ENCODE data around the gene CDC42BPB.

Gene CDC42BPB

GRCh38 chr14:103022685-103023044 lies 34.7 kb downstream of the CDC42BPB start:
- H3K4me2 ChIP-seq (ENCODE audit: low read depth, low read length), result no peak overlapping the region
- H3K9me2 ChIP-seq (replicated peaks; ENCODE audit: insufficient read depth, low read length), result no peaks in the 10 kb centered on the region
- TF ChIP-seq CTCF (IDR thresholded peaks at IDR 0.05; ENCODE audit: low read length), result no peak
- TF ChIP-seq EZH2phosphoT487 (IDR thresholded peaks at IDR 0.05; ENCODE audit: low read length), result no peak
- TF ChIP-seq EZH2 (optimal IDR thresholded peaks at IDR 0.05; ENCODE audit: low read depth, low read length), result no peak
- H3F3A ChIP-seq (ENCODE audit: insufficient read depth, low read length), result no peaks in the 10 kb centered on the region
- H3K79me2 ChIP-seq (ENCODE audit: low read length), result no peaks in the 10 kb centered on the region
- no peak overlapping the region for H3K4me3 ChIP-seq (ENCODE audit: low read length)
- no peak overlapping the region for H3K27ac ChIP-seq (ENCODE audit: low read length)
- no peaks in the 10 kb centered on the region for H3K27me3 ChIP-seq (replicated peaks; ENCODE audit: insufficient read depth, low read length)
- no peaks in the 10 kb centered on the region for H4K20me1 ChIP-seq (ENCODE audit: insufficient read depth, low read length)
- H3K9ac ChIP-seq (ENCODE audit: low read length), result no peak overlapping the region
- DNase-seq, result no peak
- no peaks in the 10 kb centered on the region for H3K36me3 ChIP-seq (replicated peaks; ENCODE audit: insufficient read depth, low read length)
- no peak overlapping the region for H2AFZ ChIP-seq (ENCODE audit: low read length)
- H3K4me1 ChIP-seq (ENCODE audit: low read length), result no peaks in the 10 kb centered on the region
- H3K9me3 ChIP-seq (replicated peaks; ENCODE audit: insufficient read depth, low read length), result no peaks in the 10 kb centered on the region

GRCh38 chr14:103022002-103022684 lies 35.2 kb downstream of the CDC42BPB start:
- no peaks in the 10 kb centered on the region for H3K79me2 ChIP-seq (ENCODE audit: low read length)
- no peak for DNase-seq
- H3F3A ChIP-seq (ENCODE audit: insufficient read depth, low read length), result no peaks in the 10 kb centered on the region
- H3K9me2 ChIP-seq (replicated peaks; ENCODE audit: insufficient read depth, low read length), result no peaks in the 10 kb centered on the region
- H3K27ac ChIP-seq (ENCODE audit: low read length), result no peak overlapping the region
- H3K27me3 ChIP-seq (replicated peaks; ENCODE audit: insufficient read depth, low read length), result no peaks in the 10 kb centered on the region
- no peak overlapping the region for H2AFZ ChIP-seq (ENCODE audit: low read length)
- no peak overlapping the region for H3K4me3 ChIP-seq (ENCODE audit: low read length)
- no peaks in the 10 kb centered on the region for H3K9me3 ChIP-seq (replicated peaks; ENCODE audit: insufficient read depth, low read length)
- H3K9ac ChIP-seq (ENCODE audit: low read length), result no peak overlapping the region
- H3K4me2 ChIP-seq (ENCODE audit: low read depth, low read length), result no peak overlapping the region
- no peaks in the 10 kb centered on the region for H3K36me3 ChIP-seq (replicated peaks; ENCODE audit: insufficient read depth, low read length)
- TF ChIP-seq CTCF (IDR thresholded peaks at IDR 0.05; ENCODE audit: low read length) (no peak), EZH2 (optimal IDR thresholded peaks at IDR 0.05; ENCODE audit: low read depth, low read length) (no peak), EZH2phosphoT487 (IDR thresholded peaks at IDR 0.05; ENCODE audit: low read length) (no peak)
- no peaks in the 10 kb centered on the region for H3K4me1 ChIP-seq (ENCODE audit: low read length)
- no peaks in the 10 kb centered on the region for H4K20me1 ChIP-seq (ENCODE audit: insufficient read depth, low read length)

GRCh38 chr14:103021684-103022001 lies 35.7 kb downstream of the CDC42BPB start:
- Histone ChIP-seq H3K4me3 (ENCODE audit: low read length) (no peak overlapping the region), H3K9me3 (replicated peaks; ENCODE audit: insufficient read depth, low read length) (no peaks in the 10 kb centered on the region), H3K27ac (ENCODE audit: low read length) (no peak overlapping the region), H4K20me1 (ENCODE audit: insufficient read depth, low read length) (no peaks in the 10 kb centered on the region), H3F3A (ENCODE audit: insufficient read depth, low read length) (no peaks in the 10 kb centered on the region), H3K4me1 (ENCODE audit: low read length) (no peaks in the 10 kb centered on the region), H3K79me2 (ENCODE audit: low read length) (no peaks in the 10 kb centered on the region), H3K27me3 (replicated peaks; ENCODE audit: insufficient read depth, low read length) (no peaks in the 10 kb centered on the region), H3K9me2 (replicated peaks; ENCODE audit: insufficient read depth, low read length) (no peaks in the 10 kb centered on the region), H2AFZ (ENCODE audit: low read length) (no peak overlapping the region), H3K9ac (ENCODE audit: low read length) (no peak overlapping the region), H3K4me2 (ENCODE audit: low read depth, low read length) (no peak overlapping the region), H3K36me3 (replicated peaks; ENCODE audit: insufficient read depth, low read length) (no peaks in the 10 kb centered on the region)
- DNase-seq, result no peak
- TF ChIP-seq EZH2phosphoT487 (IDR thresholded peaks at IDR 0.05; ENCODE audit: low read length) (no peak), EZH2 (optimal IDR thresholded peaks at IDR 0.05; ENCODE audit: low read depth, low read length) (no peak), CTCF (IDR thresholded peaks at IDR 0.05; ENCODE audit: low read length) (no peak)
